Activated naive CD8-positive, alpha-beta T cell treated with anti-CD3 and anti-CD28 coated beads, Interleukin-2, amount 10 ng/mL, durations not matched to agents 7 days and 5 days (primary cell): Measurements from ENCODE around the gene TRIB2. TPM values are rescaled to one million over a fixed set of nuclear protein-coding genes. Genes with fewer than 3 reads are reported as not detected.
"Not testable (repeated sequence)": the region's sequence is repeated elsewhere in the genome, so short reads cannot be mapped to it uniquely, and the experiment has no call there.

ENCODE experiments used
- ATAC-seq: fragments of 150-1000 bp; cut with Tn5 transposase; one replicate; pipeline ENCODE4 v1.10.0; 2021; ENCODE audit warnings: low read depth, moderate library complexity
- POLR2A ChIA-PET: fragments of 350-600 bp; sonication (Branson Sonifier 250); formaldehyde crosslinking; loops from one replicate; lab custom pipeline; 2021; ENCODE audit warnings: antibody characterized with exemption; lab: Charles Lee
- DNase-seq: peaks from one replicate; pipeline ENCODE4 v3.0.0; 2021
- H3K27ac Mint-ChIP-seq: one replicate; pipeline ENCODE4 v1.8.0; 2022; ENCODE audit warnings: mild to moderate bottlenecking, mixed read lengths
- H3K27me3 Mint-ChIP-seq: one replicate; pipeline ENCODE4 v1.8.0; 2022; ENCODE audit warnings: mild to moderate bottlenecking, moderate library complexity, mixed read lengths
- H3K36me3 Mint-ChIP-seq: one replicate; pipeline ENCODE4 v1.8.0; 2021; ENCODE audit warnings: mild to moderate bottlenecking, mixed read lengths
- H3K4me1 Mint-ChIP-seq: one replicate; pipeline ENCODE4 v1.8.0; 2021; ENCODE audit warnings: mixed read lengths
- H3K4me3 Mint-ChIP-seq: one replicate; pipeline ENCODE4 v1.8.0; 2022; ENCODE audit warnings: mild to moderate bottlenecking, moderate library complexity, mixed read lengths
- H3K9me3 Mint-ChIP-seq: one replicate; pipeline ENCODE4 v1.8.0; 2021; ENCODE audit warnings: mixed read lengths
- total RNA-seq, 2 experiments: library from RNA; stranded (reverse); gene quantifications; one replicate each; pipeline ENCODE4 v1.2.3, GENCODE V29; 2021

TRIB2 gene
- total RNA-seq = 10 to 100 TPM; 48.7 to 54.0 TPM

DNA sequence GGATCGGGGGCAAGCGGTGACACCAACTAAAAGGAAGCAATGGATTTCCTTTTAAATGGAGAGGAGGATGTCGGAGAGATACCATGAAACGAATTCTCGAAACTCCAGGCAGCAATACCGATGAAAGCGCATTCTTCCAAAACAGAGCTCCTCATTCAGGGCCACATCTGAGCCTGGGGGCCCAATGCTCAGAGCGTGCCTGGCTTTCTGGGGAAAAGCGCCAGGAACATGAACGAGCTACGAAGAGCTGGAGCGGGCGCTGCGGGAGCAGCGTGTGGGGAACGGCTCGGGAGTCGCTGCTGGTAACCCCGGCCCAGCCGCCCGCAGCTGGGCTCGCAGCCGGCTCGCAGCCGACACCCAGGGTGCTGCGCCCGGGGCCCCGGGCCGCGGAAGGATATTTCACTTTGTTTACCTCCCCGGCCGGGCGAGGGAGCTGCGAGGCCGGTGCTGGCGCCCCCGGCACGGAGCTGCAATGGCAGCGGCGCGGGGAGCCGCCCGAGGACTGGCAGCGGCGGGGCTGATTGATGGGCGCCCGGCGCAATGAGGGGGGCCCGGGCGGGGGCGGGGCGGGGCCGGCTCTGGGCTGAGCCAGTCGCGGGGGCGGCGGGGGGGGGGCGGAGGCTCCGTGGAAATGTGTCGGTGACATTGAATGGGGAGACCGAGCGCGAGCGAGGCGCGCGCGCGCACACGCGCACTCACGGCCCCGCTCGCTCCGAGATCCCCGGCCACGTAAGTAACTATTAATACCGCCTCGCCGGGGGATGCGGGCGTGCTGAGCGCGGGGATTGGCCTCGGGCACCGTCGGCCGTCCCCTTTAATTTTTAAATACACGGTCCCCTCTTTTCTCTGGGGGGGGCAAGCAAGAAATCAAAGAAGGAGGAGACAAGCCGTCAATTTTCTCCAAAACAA lies at the start of gene TRIB2:
Gene TRIB2 (plus strand): TSS at position 655 of the 909 bp plus-strand sequence. CDS start 1,372 bp downstream, outside the sequence.
- Mint-ChIP-seq H3K27ac (peak within 1 kb of the TSS; percentile 94), H3K4me1 (peaks cover 41% of the 10 kb centered on the region), H3K36me3 (peaks cover 7% of the 10 kb centered on the region), H3K9me3 (peaks cover 1% of the 10 kb centered on the region), H3K4me3 (peak within 1 kb of the TSS; percentile 97), H3K27me3 (peaks cover 6% of the 10 kb centered on the region)
- DNase-seq (peak; percentile 89), ATAC-seq (peak; percentile 89)
- POLR2A ChIA-PET = interaction anchor here (0.5 to 3.0 kb wide), 22 partner anchors 9 to 886 kb away, joined by 3 to 30 read pairs (median 4); no protein-coding TSS in a partner anchor

DNA sequence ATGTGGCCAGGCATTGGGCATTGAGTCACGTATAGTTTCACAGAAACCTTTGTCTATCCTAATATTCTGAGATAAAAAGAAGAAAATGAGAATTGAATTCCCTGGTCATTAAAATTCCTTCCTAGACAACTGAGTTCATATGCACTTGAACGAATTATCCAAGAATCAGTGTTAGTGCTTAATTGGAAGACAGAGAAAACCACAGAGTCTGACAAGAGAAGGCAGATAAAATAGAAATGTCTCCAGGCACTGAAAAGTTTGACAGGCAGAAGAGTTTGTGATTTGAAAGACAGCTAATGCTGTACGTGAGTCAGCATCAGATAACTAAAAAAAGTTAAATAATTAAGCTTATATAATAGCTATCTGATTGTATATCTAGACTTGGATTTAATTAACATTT lies 47.7 kb upstream of the TRIB2 start:
- Mint-ChIP-seq H3K9me3 (peaks cover 24% of the 10 kb centered on the region), H3K36me3 (peaks cover 8% of the 10 kb centered on the region), H3K27ac (no peak overlapping the region), H3K27me3 (no peaks in the 10 kb centered on the region), H3K4me3 (no peak overlapping the region), H3K4me1 (no peaks in the 10 kb centered on the region)
- POLR2A ChIA-PET = no interaction called here
- ATAC-seq (no peak), DNase-seq (no peak)

DNA sequence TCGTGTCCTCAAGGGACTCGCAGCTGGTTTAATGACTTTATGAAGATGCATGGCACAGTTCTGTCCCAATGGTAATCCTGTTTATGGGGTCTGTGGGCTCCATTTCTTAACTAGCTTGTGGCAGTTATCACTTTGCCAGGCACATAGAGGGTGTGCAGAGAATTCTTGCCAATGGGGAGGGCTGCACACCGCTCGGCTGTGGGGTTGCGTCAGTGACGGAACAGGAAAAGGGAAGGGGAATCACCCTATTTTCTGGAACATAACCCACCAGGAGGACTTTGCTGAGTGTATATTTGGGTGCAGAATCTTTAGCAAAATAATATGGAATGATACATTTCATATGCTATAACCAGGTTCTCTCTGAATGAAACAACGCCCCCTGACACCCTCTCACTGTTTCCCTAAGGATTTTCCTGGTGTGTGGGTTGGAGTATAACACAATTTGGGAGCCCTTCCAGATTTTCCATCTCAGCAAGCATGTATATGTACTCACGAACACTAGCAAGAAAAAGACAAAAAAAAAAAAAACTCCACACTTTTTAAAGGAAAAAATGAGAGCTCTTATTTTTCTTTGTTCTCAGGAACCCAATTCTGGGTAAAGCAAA lies 43.9 kb upstream of the TRIB2 start:
- POLR2A ChIA-PET = no interaction called here
- Mint-ChIP-seq H3K4me3 (no peak overlapping the region), H3K36me3 (no peaks in the 10 kb centered on the region), H3K27me3 (no peaks in the 10 kb centered on the region), H3K9me3 (peaks cover 6% of the 10 kb centered on the region), H3K27ac (no peak overlapping the region), H3K4me1 (peaks cover 1% of the 10 kb centered on the region)
- ATAC-seq (no peak), DNase-seq (no peak)

DNA sequence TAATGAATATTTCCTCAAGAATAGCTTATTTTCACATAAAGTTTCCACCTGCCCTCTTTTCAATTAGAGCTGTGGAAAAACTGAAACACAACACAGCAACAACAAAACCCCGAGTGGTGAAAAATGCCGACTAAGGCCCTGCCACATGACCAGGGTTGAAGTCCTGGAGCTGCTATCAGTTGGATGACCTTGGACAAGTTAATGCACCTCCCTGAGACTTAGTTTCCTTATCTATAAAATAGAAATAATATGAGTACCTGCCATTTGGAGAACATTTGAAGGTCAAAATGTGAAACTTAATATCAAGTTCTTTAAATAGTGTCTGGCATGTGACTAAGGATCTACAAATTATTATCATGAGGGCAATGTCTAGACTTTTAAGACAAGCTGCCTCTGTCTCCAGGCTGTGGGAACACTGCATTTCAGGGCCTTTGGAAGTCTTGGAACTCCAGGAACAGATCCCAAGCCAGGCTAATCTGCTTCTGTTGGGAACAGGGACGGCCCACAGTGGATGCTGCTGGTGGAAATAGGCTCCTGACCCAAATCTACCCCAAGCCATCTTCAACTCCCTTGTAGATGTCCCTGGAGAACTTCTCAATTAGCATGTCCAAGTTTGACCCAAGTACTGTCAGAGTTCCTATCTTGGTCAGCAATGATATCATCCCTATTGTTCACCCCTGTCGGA lies 42.0 kb upstream of the TRIB2 start:
- no peak for DNase-seq
- no peak for ATAC-seq
- Mint-ChIP-seq H3K36me3 (no peaks in the 10 kb centered on the region), H3K4me3 (no peak overlapping the region), H3K4me1 (peaks cover 1% of the 10 kb centered on the region), H3K27ac (no peak overlapping the region), H3K9me3 (peaks cover 6% of the 10 kb centered on the region), H3K27me3 (no peaks in the 10 kb centered on the region)
- POLR2A ChIA-PET = no interaction called here

DNA sequence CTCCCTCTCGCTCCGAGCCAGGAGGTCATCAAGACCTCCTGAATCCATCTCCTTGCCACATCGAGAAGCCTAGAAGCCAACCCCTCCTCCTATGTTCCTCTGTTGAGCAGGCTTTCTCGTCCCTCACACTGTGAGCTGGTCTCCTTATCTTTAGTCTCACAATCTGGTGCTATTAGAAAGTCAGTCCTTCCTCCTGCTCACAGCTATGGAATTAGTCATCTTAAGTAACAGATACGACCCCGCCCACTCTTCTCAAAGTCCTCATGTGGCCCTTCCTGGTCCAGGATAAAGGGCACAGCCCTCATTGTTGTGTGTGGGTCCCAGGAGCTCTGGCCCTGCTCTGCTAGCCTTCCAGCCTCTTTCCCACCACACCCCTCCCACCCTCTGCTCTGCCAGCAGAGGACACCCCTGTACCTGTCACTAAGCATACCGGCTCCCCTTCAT lies 41.4 kb upstream of the TRIB2 start:
- no peak for ATAC-seq
- Mint-ChIP-seq H3K4me3 (no peak overlapping the region), H3K9me3 (peaks cover 6% of the 10 kb centered on the region), H3K27ac (no peak overlapping the region), H3K27me3 (no peaks in the 10 kb centered on the region), H3K36me3 (peaks cover 2% of the 10 kb centered on the region), H3K4me1 (peaks cover 1% of the 10 kb centered on the region)
- POLR2A ChIA-PET = no interaction called here
- DNase-seq = no peak

DNA sequence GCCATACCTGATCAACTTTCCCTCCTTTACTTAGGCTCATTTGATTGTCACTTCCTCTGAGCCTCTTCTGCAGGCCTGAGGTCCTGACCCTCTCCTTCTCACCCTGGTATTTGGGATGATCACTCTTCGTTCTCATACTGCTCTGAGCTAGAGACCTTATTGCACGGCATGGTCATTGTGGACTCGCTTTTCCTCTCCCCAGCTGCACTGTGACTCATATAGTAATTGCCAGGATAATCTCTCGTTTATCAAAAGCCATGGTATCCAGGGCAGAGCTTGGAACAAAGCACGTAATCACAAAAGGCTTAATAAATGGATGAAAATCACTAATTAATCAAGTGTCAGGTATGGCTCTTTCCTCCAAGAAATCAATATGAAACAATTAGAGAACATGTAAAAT lies 40.9 kb upstream of the TRIB2 start:
- peaks cover 2% of the 10 kb centered on the region for H3K36me3 Mint-ChIP-seq
- H3K27me3 Mint-ChIP-seq = no peaks in the 10 kb centered on the region
- no peak overlapping the region for H3K4me3 Mint-ChIP-seq

DNA sequence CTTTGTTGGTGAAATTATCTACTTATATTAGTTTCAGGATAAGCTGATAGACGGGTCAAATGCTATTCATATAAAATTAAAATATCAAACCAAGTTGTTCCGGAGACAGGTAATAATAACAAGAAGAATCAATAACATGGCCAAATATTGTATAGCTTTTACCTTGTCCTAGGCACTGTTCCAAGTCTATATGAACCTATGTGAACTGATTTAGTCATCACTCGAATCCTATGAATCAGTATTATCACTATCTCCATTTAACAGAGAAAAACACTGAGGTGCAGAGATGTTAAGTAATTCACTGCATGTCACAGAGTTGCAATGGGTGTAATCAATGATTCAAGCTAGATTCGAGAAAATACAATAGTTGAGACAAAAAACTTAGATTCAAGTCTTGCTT lies 40.0 kb upstream of the TRIB2 start:
- H3K36me3 Mint-ChIP-seq = peaks cover 2% of the 10 kb centered on the region
- peaks cover 3% of the 10 kb centered on the region for H3K9me3 Mint-ChIP-seq
- no peak overlapping the region for H3K27ac Mint-ChIP-seq
- ATAC-seq (no peak), DNase-seq (no peak)
- POLR2A ChIA-PET = no interaction called here
- peaks cover 1% of the 10 kb centered on the region for H3K4me1 Mint-ChIP-seq
- no peaks in the 10 kb centered on the region for H3K27me3 Mint-ChIP-seq
- H3K4me3 Mint-ChIP-seq = no peak overlapping the region

More for the DNA sequence above, 40.9 kb upstream of the TRIB2 start:
- H3K9me3 Mint-ChIP-seq = peaks cover 6% of the 10 kb centered on the region
- ATAC-seq (no peak), DNase-seq (no peak)
- POLR2A ChIA-PET = no interaction called here
- H3K4me1 Mint-ChIP-seq = peaks cover 1% of the 10 kb centered on the region
- H3K27ac Mint-ChIP-seq = no peak overlapping the region

DNA sequence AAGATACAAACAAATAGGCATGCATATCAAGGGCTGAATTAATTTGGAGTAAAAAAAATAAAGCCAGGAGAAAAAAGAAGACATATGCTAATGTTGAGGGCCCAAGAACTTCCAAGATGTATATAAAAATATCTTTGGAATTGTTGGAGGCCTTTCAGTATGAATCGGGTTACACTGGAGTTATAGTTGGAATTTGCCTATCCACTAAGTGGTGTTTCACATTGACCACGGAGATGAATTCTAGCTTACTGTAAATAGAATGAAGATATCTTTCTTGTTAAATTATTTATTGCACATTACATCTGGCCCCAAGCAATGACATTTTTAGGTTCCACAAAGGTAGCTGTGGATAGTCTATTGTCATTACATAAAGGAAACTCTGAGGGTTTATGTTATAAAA lies 38.5 kb upstream of the TRIB2 start:
- Mint-ChIP-seq H3K27me3 (peaks cover 3% of the 10 kb centered on the region), H3K9me3 (peaks cover 3% of the 10 kb centered on the region), H3K27ac (no peak overlapping the region), H3K4me3 (no peak overlapping the region), H3K36me3 (peaks cover 2% of the 10 kb centered on the region), H3K4me1 (peaks cover 1% of the 10 kb centered on the region)
- DNase-seq (no peak), ATAC-seq (no peak)
- POLR2A ChIA-PET = interaction anchor here (1.1 kb wide), 1 partner anchor 78 kb away, joined by 3 read pairs; no protein-coding TSS in a partner anchor

DNA sequence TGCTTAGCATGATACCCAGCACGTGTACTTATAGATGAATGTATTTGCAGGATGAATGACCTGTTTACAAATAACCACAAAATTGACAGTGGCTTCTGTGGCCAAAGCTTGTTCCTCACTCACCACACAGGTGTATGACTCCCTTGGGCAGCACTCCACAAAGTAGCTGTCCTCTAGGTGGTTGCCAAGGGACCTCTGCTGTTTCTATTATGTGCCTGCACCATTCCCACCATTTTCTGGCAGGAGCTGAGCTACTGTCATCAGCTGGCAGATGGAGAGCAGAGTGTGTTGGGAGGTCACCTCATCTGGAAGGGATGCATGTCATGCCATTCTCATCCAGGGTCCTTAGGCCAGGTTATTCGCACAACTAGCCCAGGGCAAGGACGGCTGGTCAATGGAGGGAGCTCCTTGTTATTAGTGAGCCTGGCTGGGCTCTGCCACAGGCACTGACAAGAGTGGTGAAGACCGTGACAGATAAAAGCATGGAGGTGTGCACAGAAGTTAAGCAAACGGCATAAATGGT lies 37.1 kb upstream of the TRIB2 start:
- no peak overlapping the region for H3K4me3 Mint-ChIP-seq
- peaks cover 10% of the 10 kb centered on the region for H3K27me3 Mint-ChIP-seq
- peaks cover 1% of the 10 kb centered on the region for H3K4me1 Mint-ChIP-seq
- no peak for DNase-seq
- H3K27ac Mint-ChIP-seq = no peak overlapping the region
- peaks cover 2% of the 10 kb centered on the region for H3K36me3 Mint-ChIP-seq
- POLR2A ChIA-PET = no interaction called here
- peaks cover 3% of the 10 kb centered on the region for H3K9me3 Mint-ChIP-seq
- no peak for ATAC-seq

DNA sequence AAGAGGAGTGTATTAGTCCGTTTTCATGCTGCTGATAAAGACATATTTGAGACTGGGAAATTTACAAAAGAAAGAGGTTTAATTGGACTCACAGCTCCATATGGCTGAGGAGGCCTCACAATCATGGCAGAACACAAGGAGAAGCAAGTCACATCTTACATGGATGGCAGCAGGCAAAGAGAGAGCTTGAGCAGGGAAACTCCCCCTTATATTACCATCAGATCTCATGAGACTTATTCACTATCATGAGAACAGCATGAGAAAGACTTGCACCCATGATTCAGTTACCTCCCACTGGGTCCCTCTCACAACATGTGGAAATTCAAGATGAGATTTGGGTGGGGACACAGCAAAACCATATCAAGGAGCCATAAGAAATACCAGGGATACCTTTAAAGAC lies 36.6 kb upstream of the TRIB2 start:
- H3K36me3 Mint-ChIP-seq, ATAC-seq, H3K9me3 Mint-ChIP-seq, H3K27ac Mint-ChIP-seq, POLR2A ChIA-PET, DNase-seq, H3K4me3 Mint-ChIP-seq, H3K4me1 Mint-ChIP-seq: not testable (repeated sequence)
- peaks cover 11% of the 10 kb centered on the region for H3K27me3 Mint-ChIP-seq

DNA sequence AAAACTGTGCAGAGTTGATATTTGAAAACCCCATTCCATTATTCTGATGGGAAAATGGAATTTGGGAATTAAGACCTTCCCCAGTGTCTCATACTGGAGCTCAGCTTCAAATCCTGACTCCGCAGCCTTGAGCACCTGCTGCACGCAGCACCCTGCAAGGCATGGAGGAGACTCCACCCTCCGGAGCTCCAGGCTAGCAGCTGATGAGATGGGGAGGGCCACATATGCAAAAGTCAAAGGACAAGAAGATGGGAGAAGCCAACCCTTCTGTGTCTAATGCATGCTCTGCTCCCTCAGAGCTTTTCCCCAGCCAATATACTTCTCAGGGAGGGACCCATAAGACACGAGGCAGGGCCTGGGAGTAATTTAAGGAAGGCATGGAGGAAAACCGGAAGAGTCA lies 34.7 kb upstream of the TRIB2 start:
- H3K36me3 Mint-ChIP-seq = peaks cover 2% of the 10 kb centered on the region
- DNase-seq (no peak), ATAC-seq (no peak)
- POLR2A ChIA-PET = no interaction called here
- peaks cover 11% of the 10 kb centered on the region for H3K27me3 Mint-ChIP-seq
- no peak overlapping the region for H3K27ac Mint-ChIP-seq
- peaks cover 3% of the 10 kb centered on the region for H3K9me3 Mint-ChIP-seq
- no peak overlapping the region for H3K4me3 Mint-ChIP-seq
- H3K4me1 Mint-ChIP-seq = no peaks in the 10 kb centered on the region

DNA sequence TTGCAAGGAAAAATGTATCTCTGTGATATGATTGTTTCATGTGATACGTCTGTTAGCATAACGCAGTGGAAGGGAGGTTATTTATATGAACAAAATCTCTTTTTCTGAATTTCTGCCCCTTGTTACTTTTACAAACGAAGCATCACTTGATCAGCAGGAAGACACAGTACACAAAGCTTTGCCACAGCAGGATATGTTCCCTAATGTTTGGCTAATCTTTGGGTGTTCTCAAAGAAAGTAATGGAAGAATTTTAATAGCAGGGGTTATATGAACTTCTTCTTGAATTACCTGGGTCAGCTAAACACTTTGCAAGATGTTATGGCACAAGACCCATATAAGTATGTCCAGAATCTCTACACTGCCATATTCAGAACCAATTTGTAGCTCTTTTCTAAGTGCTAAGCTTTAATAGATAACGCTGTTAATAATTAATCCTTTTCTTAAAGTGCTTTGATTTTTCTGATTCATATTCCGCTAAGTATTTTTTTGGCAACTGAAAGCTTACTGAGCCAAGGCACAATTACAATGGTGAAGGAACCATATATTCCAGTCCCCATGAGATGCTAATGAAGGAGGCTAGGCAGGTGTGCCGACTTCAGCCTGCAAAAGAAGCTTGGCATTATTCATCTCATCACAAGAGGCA lies 33.2 kb upstream of the TRIB2 start:
- peaks cover 11% of the 10 kb centered on the region for H3K27me3 Mint-ChIP-seq
- H3K9me3 Mint-ChIP-seq = peaks cover 3% of the 10 kb centered on the region
- H3K4me1 Mint-ChIP-seq = no peaks in the 10 kb centered on the region
- ATAC-seq (no peak), DNase-seq (no peak)
- peaks cover 2% of the 10 kb centered on the region for H3K36me3 Mint-ChIP-seq
- POLR2A ChIA-PET = no interaction called here
- no peak overlapping the region for H3K4me3 Mint-ChIP-seq
- no peak overlapping the region for H3K27ac Mint-ChIP-seq
